Skin epidermis (tissue), 12 donors: ENCODE results near the gene CERS1.
A peak's percentile ranks its signal among the peaks of the same experiment; 100 is the strongest.

Experiments used
- H3K27ac ChIP-seq, 21 experiments: fragments of 200-600 bp; sonication (generic) in 11 of 21; one replicate each; pipeline ENCODE4 v1.5.0; 2020; ENCODE audit warnings: mild to moderate bottlenecking in 3 of 21, inconsistent platforms in 2 of 21, moderate library complexity in 2 of 21
- H3K4me3 ChIP-seq, 7 experiments: fragments of 200-600 bp; sonication (generic) in 2 of 7; one replicate each; pipeline ENCODE4 v1.5.0; 2020; ENCODE audit warnings: inconsistent platforms in 2 of 7, mild to moderate bottlenecking in 2 of 7, moderate library complexity in 1 of 7

CERS1 gene

GRCh38 chr19:18900700-18901481 lies 4.9 kb upstream of the CERS1 start:
- Histone ChIP-seq H3K27ac (no peak overlapping the region), H3K4me3 (no peak overlapping the region)

- H3K27ac ChIP-seq = no peak overlapping the region
- no peak overlapping the region for H3K4me3 ChIP-seq
Observed at GRCh38 chr19:18899624-18900560, 3.9 kb upstream of the CERS1 start.

GRCh38 chr19:18898607-18899408 lies 2.9 kb upstream of the CERS1 start:
- Histone ChIP-seq H3K27ac (no peak overlapping the region), H3K4me3 (no peak overlapping the region)

GRCh38 chr19:18898081-18898606 lies 2.2 kb upstream of the CERS1 start:
- no peak overlapping the region for H3K4me3 ChIP-seq
- no peak overlapping the region for H3K27ac ChIP-seq

- no peak overlapping the region for H3K27ac ChIP-seq
- H3K4me3 ChIP-seq = no peak overlapping the region
Observed at GRCh38 chr19:18897094-18898029, 1.4 kb upstream of the CERS1 start.

GRCh38 chr19:18896421-18896841 lies 473 bp upstream of the CERS1 start:
- Histone ChIP-seq H3K27ac (no peak overlapping the region), H3K4me3 (peak overlapping the region in 1 of 7 experiments; percentile 24)

- H3K4me3 ChIP-seq = peak overlapping the region in 4 of 7 experiments; percentile 13 to 38 (median 32)
Observed at GRCh38 chr19:18895038-18895823, 727 bp downstream of the CERS1 start.

GRCh38 chr19:18894254-18895037 lies 1.5 kb downstream of the CERS1 start:
- H3K4me3 ChIP-seq = peak overlapping the region in 2 of 7 experiments; percentile 30 to 38
- no peak overlapping the region for H3K27ac ChIP-seq

More at GRCh38 chr19:18895038-18895823, 727 bp downstream of the CERS1 start:
- H3K27ac ChIP-seq = no peak overlapping the region

- Histone ChIP-seq H3K27ac (no peak overlapping the region), H3K4me3 (no peak overlapping the region)
Observed at GRCh38 chr19:18893587-18894253, 2.2 kb downstream of the CERS1 start.

GRCh38 chr19:18889949-18890745 lies 5.8 kb downstream of the CERS1 start:
- H3K4me3 ChIP-seq = no peak overlapping the region
- no peak overlapping the region for H3K27ac ChIP-seq

- Histone ChIP-seq H3K27ac (no peak overlapping the region), H3K4me3 (no peak overlapping the region)
Observed at GRCh38 chr19:18886972-18887371, 9.0 kb downstream of the CERS1 start.

- Histone ChIP-seq H3K4me3 (no peak overlapping the region), H3K27ac (no peak overlapping the region)
Observed at GRCh38 chr19:18883526-18884304, 12.2 kb downstream of the CERS1 start.

- Histone ChIP-seq H3K27ac (no peak overlapping the region), H3K4me3 (no peak overlapping the region)
Observed at GRCh38 chr19:18881491-18881890, 14.5 kb downstream of the CERS1 start.

GRCh38 chr19:18879579-18880373 lies 16.2 kb downstream of the CERS1 start:
- Histone ChIP-seq H3K27ac (no peak overlapping the region), H3K4me3 (no peak overlapping the region)
